Measurements from ENCODE around the gene TGFA.

- no peak for TF ChIP-seq CTCF (IDR thresholded peaks at IDR 0.05; ENCODE audit: poor library complexity)
- no peak for TF ChIP-seq EZH2phosphoT487 (IDR thresholded peaks at IDR 0.05; ENCODE audit: low read depth, severe bottlenecking, unreplicated experiment)
- TF ChIP-seq EZH2 (IDR thresholded peaks at IDR 0.05; ENCODE audit: borderline replicate concordance), result no peak
Observed at GRCh38 chr2:70479816-70480215, 73.8 kb downstream of the TGFA start.

Measured in hepatocyte (in vitro differentiated cells).